Astrocyte of the cerebellum (primary cell): ENCODE measurements around the gene CLCF1.
A peak's percentile ranks its signal among the peaks of the same experiment; 100 is the strongest.

ENCODE experiments used
- DNase-seq: peaks from one replicate; pipeline ENCODE4 v3.0.0-alpha.2; 2011; ENCODE audit warnings: low read depth
- H3K4me3 ChIP-seq: 2 replicates; pipeline ENCODE4 v1.5.1; 2011; ENCODE audit warnings: mild to moderate bottlenecking, low read depth, low read length, moderate library complexity
- CTCF ChIP-seq: IDR thresholded peaks from 2 replicates; pipeline ENCODE4 v1.5.1; 2012; ENCODE audit warnings: low read length, low read depth, moderate library complexity, mild to moderate bottlenecking; ENCODE audit errors: missing control alignments
- in situ Hi-C: cut with HindIII; loops from 2 replicates; pipeline ENCODE4 v1.10.0; 2017; ENCODE audit warnings: low sequenced_read_pairs

CLCF1 gene

GRCh38 chr11:67345920-67346819 is 27.2 kb downstream of the CLCF1 start:
- in situ Hi-C loops, result loop anchor here (5.0 kb wide), 1 partner anchor 41 kb away; no protein-coding TSS in a partner anchor
- TF ChIP-seq CTCF, result peak; percentile 85
- no peak for DNase-seq

GRCh38 chr11:67345247-67345919 is 28.0 kb downstream of the CLCF1 start:
- in situ Hi-C loops, result loop anchor here (5.0 kb wide), 1 partner anchor 42 kb away; no protein-coding TSS in a partner anchor
- TF ChIP-seq CTCF, result no peak

More at GRCh38 chr11:67345920-67346819, 27.2 kb downstream of the CLCF1 start:
- H3K4me3 ChIP-seq, result no peak overlapping the region

GRCh38 chr11:67344264-67344663 is 29.1 kb downstream of the CLCF1 start:
- TF ChIP-seq CTCF, result no peak
- in situ Hi-C loops, result no loop called here
- no peak overlapping the region for H3K4me3 ChIP-seq
- DNase-seq, result no peak

More at GRCh38 chr11:67345247-67345919, 28.0 kb downstream of the CLCF1 start:
- no peak overlapping the region for H3K4me3 ChIP-seq
- DNase-seq, result no peak

GRCh38 chr11:67337257-67337656 is 36.1 kb downstream of the CLCF1 start:
- no peak for DNase-seq
- no peak overlapping the region for H3K4me3 ChIP-seq
- in situ Hi-C loops, result no loop called here
- TF ChIP-seq CTCF, result no peak

GRCh38 chr11:67332081-67332691 is 41.2 kb downstream of the CLCF1 start:
- DNase-seq, result no peak
- no peak for TF ChIP-seq CTCF
- in situ Hi-C loops, result no loop called here

GRCh38 chr11:67323526-67323925 is 49.9 kb downstream of the CLCF1 start:
- no peak for DNase-seq
- in situ Hi-C loops, result no loop called here
- H3K4me3 ChIP-seq, result no peak overlapping the region
- TF ChIP-seq CTCF, result no peak

More at GRCh38 chr11:67332081-67332691, 41.2 kb downstream of the CLCF1 start:
- no peak overlapping the region for H3K4me3 ChIP-seq
